A673 (cell line): ENCODE results near the gene TET1.

Source experiments
- EZH2 ChIP-seq: fragments of 200-600 bp; sonication (generic); IDR thresholded peaks from 2 replicates; pipeline ENCODE4 v1.6.1; 2017; ENCODE audit warnings: borderline replicate concordance, low read depth, mild to moderate bottlenecking, mixed read lengths, antibody characterized with exemption, low read length; ENCODE audit not compliant: poor library complexity, severe bottlenecking
- TF ChIP-seq, protein P1 (sequence below): fragments of 300-800, 200-600 bp; sonication (generic); conservative IDR thresholded peaks from 2 replicates; pipeline ENCODE4 v1.5.1; 2017; ENCODE audit warnings: low read depth, mild to moderate bottlenecking, antibody characterized with exemption, low read length, moderate library complexity, mixed read lengths

- TF ChIP-seq, protein P1, sequence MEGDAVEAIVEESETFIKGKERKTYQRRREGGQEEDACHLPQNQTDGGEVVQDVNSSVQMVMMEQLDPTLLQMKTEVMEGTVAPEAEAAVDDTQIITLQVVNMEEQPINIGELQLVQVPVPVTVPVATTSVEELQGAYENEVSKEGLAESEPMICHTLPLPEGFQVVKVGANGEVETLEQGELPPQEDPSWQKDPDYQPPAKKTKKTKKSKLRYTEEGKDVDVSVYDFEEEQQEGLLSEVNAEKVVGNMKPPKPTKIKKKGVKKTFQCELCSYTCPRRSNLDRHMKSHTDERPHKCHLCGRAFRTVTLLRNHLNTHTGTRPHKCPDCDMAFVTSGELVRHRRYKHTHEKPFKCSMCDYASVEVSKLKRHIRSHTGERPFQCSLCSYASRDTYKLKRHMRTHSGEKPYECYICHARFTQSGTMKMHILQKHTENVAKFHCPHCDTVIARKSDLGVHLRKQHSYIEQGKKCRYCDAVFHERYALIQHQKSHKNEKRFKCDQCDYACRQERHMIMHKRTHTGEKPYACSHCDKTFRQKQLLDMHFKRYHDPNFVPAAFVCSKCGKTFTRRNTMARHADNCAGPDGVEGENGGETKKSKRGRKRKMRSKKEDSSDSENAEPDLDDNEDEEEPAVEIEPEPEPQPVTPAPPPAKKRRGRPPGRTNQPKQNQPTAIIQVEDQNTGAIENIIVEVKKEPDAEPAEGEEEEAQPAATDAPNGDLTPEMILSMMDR, result no peak
- no peak for TF ChIP-seq EZH2
Measured at GRCh38 chr10:68720793-68721672, 160.9 kb downstream of the TET1 start, which contains the start of gene CCAR1.
